ENCODE results near the gene ELP2.
"Not testable (repeated sequence)": the region's sequence is repeated elsewhere in the genome, so short reads cannot be mapped to it uniquely, and the experiment has no call there.

The ELP2 gene, protein sequence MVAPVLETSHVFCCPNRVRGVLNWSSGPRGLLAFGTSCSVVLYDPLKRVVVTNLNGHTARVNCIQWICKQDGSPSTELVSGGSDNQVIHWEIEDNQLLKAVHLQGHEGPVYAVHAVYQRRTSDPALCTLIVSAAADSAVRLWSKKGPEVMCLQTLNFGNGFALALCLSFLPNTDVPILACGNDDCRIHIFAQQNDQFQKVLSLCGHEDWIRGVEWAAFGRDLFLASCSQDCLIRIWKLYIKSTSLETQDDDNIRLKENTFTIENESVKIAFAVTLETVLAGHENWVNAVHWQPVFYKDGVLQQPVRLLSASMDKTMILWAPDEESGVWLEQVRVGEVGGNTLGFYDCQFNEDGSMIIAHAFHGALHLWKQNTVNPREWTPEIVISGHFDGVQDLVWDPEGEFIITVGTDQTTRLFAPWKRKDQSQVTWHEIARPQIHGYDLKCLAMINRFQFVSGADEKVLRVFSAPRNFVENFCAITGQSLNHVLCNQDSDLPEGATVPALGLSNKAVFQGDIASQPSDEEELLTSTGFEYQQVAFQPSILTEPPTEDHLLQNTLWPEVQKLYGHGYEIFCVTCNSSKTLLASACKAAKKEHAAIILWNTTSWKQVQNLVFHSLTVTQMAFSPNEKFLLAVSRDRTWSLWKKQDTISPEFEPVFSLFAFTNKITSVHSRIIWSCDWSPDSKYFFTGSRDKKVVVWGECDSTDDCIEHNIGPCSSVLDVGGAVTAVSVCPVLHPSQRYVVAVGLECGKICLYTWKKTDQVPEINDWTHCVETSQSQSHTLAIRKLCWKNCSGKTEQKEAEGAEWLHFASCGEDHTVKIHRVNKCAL

DNA sequence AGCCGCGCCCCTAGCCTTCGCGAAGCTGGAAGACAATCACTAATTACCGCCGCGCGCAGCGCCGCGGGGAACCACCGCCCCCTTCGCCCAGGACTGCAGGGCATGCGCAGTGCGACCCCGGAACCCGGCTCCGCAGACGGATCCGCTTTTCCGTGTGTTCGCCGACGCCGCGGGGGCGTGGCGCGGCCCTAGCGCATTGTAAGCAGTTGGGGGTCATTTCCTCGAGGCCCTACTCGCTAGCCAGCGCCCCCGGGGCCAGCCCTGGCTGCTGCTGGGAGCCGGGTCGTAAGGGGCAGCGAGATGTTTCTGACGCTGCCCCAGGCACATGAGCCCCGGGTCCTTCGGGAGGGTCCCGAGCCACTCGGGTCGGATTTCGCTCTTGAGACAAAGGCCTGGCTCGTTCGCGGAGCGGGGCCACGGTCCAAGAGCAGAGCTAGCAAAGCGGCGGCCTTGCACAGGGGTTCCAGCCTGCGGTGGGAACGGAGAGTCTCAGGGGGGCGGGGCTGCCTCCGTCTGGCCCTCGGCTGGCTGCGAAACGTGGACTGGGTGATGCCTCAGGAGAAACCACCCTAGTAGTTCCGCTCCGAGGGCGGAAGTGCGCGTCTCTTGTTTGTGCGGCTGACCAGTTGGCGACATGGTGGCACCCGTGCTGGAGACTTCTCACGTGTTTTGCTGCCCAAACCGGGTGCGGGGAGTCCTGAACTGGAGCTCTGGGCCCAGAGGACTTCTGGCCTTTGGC is at the start of gene ELP2, which contains the start of gene SLC39A6:
Gene ELP2, plus strand, starts transcription at position 600 of the 739 bp plus-strand sequence. Its CDS starts 35 bp downstream, at position 635.
Gene SLC39A6, minus strand, starts transcription at position 41 of the 739 bp plus-strand sequence. CDS start 2,333 bp downstream, outside the sequence.
- peak; percentile 93 for DNase-seq

DNA sequence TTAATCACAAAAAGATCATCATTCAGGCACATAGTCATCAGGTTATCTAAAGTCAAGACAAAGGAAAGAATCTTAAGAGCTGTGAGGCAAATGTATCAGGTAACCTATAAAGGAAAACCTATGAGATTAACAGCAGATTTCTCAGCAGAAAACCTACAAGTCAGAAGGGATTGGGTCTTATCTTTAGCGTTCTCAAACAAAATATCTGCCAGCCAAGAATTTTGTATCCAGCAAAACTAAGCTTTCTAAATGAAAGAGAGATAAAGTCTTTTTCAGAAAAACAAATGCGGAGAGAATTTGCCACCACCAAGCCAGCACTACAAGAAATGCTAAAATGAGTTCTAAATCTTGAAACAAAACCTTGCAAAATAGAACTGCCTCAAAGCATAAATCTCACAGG is 48.6 kb upstream of the ELP2 start:
- not testable (repeated sequence) for DNase-seq

DNA sequence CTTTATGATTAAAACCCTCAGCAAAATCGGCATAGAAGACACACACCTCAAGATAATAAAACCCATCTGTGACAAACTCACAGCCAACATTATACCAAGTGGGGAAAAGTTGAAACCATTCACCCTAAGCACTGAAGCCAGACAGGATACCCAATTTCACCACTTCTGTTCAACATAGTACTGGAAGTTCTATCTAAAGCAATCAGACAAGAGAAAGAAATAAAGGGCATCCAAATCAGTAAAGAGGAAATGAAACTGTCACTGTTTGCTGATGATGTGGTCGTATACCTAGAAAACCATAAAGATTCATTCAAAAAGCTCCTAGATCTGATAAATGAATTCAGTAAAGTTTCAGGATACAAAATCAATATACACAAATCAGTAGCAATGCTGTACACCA is 46.0 kb upstream of the ELP2 start:
- no peak for DNase-seq

DNA sequence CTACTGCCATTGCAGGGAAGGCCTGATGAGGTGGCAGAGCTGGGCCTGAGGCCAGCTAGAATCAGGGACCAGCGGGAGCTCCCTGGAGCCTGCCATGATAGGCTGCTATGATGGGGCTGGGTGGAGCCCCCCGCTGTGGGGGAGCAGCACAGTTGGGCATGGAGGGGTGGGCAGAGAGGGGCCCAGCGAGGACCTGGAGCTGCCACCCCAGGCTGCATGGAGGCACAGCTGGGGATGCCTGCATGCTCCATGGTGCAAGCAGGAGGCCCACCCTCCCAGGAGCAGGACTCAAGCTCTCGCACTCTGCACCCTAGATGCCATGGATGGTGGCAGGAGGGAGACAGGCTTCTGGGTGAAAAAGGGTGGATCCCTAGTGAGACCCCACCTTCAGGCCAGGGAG is 44.5 kb upstream of the ELP2 start:
- no peak for DNase-seq

DNA sequence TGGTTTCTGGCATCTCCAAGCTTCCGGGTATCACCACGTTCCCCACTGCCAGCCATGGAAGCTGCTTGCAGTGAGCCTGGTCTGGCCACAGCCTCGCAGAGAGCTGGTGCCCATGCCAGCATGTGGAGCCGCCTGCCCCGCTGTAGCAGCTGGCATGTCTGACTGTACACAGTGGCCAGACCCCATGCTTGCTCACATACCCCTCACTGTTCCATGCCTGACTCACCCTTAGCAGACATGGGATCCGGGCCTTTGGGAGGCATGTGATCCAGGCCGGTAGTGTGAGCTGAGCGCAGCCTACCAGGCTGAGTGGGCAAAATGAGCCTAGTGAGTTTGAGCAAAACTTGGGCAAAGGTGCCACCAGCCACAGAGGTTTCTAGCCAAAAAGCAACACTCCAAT is 43.5 kb upstream of the ELP2 start:
- no peak for DNase-seq

DNA sequence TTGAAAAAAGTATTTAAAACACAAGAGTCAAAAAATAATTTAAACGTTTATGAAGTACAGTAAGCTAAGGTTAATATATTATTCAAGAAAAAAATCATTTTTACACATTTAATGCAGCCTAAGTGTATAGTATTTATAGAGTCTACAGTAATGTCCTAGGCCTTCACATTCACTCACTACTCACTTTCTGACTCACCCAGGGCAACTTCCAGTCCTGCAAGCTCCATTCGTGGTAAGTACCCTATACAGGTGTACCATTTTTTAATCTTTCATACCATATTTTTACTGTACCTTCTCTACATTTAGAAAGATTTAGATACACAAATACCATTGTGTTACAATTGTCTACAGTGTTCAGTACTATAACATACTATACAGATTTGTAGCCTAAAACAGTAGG is 41.4 kb upstream of the ELP2 start:
- DNase-seq: no peak

DNA sequence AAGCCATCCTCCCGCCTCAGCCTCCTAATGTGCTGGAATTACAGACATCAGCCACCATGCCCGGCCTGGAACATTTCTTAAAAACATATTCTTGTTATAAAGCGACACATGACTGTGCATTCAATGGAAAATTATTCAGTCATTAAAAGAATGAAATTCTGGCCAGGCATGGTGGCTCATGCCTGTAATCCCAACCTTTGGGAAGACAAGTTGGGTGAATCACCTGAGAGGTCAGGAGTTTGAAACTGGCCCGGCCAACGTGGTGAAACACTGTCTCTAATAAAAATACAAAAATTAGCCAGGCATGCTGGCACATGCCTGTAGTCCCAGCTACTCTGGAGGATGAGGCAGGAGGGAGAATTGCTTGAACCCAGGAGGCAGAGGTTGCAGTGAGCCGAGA is 40.7 kb upstream of the ELP2 start:
- DNase-seq: no peak

DNA sequence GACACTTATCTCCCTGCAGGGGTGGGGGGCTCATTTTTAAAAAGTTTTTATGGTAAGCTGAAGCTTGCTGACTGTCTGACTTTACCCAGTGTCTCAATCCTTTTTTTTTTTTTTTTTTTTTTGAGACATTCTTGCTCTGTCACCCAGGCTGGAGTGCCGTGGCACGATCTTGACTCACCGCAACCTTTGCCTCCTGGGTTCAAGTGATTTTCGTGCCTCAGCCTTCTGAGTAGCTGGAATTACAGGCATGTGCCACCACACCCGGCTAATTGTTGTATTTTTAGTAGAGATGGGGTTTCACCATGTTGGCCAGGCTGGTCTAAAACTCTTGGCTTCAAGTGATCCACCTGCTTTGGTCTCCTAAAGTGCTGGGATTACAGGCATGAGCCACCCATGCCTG is 37.6 kb upstream of the ELP2 start:
- not testable (repeated sequence) for DNase-seq

DNA sequence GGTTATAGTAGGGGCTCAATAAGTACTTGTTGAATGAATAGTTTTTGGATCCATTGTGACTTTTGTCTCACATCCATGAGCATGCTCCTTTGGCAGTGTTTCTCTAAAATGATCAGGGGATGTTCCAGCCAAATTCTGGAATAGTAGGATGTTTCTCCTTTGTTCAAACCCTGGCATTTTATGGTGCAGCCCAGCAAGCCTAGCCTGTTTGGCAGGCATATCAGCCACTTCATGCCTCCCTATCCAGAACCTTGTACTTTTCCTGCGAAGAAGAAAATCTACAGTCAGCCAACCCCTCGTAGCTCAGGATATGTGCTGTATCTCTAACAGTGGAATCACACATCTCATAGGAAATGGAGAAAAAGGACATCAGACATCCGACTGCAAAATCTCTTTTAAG is 35.3 kb upstream of the ELP2 start:
- DNase-seq: no peak

DNA sequence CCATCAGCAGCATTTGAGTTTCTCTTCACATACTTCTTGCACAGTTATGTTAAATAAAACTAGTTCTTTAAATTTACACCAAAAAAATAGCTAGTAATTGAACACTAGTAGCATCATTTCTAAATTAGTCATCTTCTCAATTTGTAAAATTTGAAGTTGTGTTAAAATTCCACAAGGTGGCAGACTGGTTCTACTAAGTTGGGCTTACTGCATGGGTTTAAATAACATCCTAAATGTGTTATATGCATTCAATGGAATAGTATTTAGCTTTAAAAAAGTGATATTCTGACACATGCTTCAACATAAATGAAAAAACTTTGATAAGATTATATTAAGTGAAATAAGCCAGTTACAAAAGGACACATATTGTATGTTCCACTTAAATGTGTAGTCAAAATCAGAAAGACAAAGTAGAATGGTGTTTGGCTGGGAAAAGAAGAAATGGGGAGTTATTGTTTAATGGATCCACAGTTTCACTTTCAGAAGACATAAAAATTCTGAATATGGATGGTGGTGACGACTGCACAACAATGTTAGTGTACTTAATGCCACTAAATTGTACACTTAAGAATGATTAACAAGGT is 33.7 kb upstream of the ELP2 start:
- DNase-seq: peak; percentile 49

DNA sequence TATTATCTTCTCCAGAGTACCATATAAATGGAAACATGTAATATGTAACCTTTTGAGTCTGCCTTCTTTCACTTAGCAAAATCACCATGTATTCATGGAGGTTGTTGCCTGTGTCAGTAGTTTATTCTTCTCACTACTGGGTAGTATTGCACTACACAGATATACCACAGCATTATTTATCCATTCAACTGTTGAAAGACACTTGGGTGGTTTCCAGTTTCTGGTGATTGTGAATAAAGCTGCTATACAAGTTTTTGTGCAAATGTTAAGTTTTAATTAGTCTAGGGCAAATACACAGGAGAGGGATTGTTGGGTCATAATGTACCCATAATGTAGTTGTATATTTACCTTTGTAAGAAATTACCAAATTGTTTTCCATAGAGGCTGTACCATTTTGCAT is 32.7 kb upstream of the ELP2 start:
- DNase-seq: no peak

DNA sequence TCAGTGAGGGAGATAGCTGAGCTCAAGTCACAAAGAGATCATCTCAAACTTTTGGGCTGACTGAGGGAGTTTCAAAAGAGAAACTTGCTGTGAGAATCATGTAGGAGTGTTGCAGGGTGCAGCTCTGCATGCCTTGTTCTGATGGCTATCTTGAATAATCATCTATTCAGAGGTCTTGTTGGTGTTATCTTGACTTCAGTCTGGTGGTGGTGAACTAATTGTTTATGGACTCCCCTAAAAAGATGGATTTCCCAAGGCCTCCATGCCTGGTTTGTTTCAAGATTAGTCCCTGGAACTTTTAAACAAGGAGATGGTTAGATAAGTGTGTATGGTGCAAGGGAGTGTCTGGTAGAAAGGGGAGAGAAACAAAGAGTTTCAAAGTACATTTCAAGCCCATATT is 30.4 kb upstream of the ELP2 start:
- DNase-seq: no peak

DNA sequence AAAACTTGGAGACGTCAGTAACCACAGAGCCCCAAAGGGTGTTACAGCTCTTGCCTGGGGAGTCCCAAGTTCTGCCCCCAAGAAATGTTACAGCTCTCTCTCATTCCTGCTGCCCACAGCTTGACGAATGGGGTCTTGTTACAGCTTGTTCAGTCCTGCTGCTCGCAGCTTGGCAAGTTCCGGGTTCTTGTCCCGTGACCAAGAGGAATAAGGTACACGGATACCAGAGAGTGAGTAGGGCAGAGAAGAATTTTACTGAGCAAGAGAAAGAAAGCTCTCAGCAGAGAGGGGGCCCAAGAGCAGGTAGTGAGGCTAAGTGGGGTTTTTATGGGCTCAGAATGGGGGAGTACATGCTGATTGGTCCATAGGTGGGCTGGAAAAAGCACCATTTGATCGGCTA is 27.8 kb upstream of the ELP2 start:
- DNase-seq: no peak

DNA sequence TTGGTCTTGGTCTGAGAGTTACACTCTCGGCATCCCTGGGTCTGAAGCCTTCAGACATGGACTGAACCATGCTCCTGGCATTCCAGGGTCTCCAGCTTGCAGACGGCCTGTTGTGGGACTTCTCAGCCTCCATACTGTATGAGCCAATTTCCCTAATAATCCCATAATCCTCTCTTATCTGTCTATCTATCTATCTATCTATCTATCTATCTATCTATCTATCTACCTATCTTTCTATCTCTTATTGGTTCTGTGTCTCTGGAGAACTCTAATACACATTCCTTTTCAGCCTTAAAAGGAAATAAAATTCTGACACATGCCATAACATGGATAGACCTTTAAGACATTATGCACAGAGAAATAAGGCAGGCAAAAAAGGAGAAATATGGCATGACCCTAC is 24.9 kb upstream of the ELP2 start:
- no peak for DNase-seq

DNA sequence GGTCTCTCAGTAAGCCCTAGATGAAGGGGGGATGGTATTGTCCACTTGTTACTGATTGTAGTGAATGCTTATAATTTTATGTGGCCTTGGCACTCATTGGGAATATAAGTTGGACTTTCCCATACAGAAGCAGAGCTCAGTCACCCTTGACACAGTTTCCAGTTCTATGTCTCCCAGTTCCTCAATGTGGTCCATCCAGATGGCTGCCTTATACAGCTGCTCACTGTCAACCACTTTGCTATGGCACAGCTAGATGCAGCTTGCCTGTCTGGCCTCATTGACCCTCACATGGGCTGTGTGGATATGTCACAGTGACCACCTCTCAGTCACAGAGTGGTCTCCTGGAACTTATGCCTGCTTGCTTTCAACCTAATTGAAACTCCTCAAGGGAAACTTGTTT is 22.2 kb upstream of the ELP2 start:
- DNase-seq: no peak

DNA sequence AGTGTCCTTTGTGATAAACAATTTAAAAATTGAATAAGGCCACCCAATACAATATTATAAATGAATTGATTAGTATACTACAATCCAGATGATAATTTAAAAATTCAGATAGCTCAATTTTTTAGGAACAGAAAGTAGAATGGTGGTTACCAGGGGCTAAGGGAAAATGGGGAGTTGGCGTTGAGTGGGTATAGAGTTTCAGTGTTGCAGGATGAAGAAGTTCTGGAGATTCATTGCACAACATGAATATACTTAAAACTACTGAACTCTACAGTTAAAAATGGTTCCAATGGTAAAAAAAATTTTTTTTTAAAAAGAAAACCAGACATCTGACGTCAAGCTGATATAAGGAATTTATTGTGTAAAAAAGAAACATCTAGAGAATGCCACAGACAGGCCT is 21.5 kb upstream of the ELP2 start:
- no peak for DNase-seq

DNA sequence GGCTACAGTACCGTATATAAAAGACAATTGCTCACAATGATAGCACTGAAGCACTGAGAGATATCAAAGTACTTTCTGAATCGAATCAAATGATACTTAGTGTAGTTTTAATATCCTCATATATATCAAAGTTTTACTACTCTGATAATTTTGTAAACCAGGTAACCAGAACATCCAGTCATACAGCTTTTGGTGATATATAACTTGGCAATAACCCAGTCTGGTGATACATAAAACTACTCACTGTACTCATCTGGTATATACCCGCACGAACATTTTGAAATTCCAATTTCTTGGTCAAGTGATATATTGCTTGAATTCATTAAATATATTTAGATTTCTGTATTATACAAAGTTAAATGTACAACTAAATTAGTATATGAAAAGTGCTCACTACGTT is 21.1 kb upstream of the ELP2 start:
- DNase-seq: no peak

DNA sequence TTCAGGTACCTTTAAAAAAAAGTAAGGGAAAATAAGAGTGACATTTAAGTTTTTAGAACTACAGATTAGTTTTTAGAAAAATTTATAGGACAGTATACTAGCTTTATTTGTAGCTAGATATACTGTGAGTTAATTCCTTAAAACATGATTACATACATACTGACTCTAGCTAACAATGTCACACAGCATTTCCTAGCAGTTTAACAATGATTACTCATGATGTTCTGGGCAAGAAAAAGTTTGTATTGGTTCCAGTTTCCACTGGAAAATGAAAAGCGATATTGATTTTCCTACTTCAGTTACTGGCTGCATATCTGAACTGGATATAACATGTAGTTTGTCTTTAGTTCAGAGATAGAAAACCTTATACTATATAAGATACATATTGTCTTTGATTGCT is 20.0 kb upstream of the ELP2 start:
- DNase-seq: no peak

DNA sequence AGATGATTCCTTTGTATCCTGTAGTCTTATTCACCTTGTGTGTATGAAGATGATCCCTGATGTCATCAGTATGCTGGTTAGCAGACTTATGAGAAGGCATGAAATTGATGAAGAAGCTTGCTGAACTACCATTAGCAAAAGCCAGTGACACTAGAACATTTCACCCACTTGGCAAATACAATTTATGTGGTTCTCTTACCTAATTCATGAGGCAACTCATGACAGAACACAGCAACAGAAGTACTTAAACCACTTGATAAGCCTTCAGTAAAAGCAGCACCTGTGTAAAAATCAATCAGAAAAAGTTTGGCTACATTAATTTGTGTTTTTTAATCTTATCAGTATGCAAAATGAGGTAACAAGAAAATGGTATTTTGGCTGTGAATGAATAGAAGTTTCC is 17.4 kb upstream of the ELP2 start:
- no peak for DNase-seq

DNA sequence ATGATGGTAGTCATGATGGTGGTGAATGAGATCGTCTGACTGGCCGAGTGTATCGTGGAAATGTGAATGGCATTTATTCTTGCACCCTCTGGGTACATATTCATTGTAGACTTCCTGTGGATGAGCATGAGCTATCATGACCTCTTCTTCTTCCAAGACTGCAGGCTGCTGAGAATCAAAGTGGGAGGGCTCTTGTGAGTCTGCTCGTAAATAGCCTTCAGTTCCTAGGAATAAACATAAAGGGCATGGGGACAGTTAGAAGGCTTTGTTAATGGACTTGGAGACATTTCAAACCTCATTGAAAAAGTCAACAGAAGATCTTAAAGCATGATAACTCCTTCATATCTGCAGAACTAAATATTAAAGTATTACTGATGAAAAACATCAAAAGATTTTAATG is 15.4 kb upstream of the ELP2 start:
- DNase-seq: no peak

DNA sequence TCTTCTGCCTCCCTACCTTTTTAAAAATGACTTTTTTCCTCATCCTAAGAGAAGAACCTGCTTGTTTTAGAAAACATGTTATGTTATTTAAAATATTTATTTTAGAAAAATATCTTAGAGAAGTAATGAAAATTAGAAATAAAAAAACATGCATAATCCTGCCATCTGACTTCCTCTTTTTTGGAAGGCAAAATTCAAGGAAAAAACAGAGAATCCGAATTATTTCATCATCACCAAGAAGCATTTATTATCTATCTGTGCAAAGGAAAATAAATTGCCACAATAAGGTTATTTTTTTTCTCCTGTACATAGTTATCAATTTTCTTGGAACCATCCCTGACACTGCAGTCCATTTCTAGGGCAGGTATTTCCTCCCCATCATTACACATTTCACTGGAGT is 15.0 kb upstream of the ELP2 start:
- no peak for DNase-seq

DNA sequence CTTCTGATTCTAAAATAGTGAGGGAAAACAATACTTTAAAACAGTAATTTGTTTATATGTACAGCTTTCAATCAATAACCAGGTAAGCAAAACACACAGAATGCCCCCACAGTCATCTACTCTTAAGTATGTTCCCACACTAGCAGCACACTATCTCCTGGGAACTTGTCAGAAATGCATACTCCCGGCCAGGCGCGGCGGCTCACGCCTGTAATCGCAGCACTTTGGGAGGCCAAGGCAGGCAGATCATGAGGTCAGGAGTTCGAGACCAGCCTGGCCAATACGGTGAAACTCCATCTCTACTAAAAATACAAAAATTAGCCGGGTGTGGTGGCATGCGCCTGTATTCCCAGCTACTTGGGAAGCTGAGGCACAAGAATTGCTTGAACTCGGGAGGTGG is 12.9 kb upstream of the ELP2 start:
- DNase-seq: not testable (repeated sequence)

DNA sequence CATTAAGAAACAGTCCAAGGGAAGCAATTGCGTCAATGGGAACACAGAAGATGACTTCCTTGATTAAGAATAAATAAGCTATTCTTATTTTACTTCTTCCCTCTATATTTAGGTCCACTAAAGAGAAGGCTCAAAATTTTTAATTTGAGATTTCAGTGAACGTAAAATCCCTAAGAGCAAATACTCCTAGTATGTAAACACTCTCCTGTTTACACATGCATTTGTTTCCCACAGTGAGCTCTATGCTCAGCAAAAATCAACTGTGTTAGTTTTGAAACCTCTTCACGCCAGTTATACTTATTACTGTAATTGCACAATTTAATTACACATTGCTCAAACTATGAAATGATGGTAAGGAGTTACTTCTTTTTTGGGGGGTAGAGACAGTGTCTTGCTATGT is 9.4 kb upstream of the ELP2 start:
- DNase-seq: no peak
